GM19463 (cell line): ENCODE data around the gene BRD1.

ENCODE experiments used
- ATAC-seq: cut with Tn5 transposase; IDR thresholded peaks from one replicate; pipeline ENCODE4 v1.9.1; 2021; ENCODE audit warnings: mild to moderate bottlenecking, moderate library complexity; ENCODE audit not compliant: unreplicated experiment

BRD1 gene

DNA sequence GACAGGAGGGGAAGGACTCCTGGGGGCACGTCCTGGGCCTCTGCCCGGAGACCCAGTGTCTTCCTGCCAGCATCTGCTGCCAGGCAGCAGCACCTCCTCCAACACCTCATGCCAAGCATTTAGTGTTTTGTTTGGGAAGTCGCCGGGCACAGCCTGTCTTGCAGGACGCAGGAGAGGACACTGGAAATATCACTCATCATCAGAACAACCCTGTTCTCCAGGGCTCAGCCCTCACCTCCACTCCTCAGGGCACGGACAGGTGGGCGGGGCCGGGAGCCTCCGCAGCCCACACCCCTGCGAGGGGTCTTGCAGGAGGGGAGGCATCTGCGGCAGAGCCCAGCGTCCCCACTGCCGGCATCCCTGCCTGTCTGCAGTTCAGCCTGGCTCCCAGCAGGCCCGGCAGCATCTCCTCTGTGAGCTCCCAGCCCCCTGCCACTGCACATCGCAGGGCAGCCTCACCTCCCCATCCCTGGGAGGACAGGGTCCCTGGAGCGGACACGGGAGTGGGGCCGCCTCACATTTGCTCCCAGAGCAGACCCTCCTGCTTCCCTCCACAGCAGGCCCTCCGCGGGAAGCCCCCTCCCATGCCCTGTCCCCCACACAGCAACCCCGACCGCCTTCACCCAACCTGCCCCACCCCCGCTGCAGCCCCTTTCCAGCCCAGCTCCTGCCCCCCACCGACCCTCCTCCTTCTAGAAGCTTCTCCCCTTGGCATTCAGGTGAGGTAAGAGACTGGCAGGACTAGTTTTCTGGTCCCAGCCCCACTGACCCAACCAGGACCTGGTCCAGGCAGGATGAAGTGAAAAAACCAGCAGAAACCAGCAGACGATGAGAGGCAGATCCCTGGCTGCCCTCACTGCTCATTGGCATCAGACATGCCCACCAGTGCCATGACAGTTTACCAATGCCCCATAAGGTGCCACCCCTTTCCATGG, 72.7 kb downstream of the BRD1 start:
- no peak for ATAC-seq

DNA sequence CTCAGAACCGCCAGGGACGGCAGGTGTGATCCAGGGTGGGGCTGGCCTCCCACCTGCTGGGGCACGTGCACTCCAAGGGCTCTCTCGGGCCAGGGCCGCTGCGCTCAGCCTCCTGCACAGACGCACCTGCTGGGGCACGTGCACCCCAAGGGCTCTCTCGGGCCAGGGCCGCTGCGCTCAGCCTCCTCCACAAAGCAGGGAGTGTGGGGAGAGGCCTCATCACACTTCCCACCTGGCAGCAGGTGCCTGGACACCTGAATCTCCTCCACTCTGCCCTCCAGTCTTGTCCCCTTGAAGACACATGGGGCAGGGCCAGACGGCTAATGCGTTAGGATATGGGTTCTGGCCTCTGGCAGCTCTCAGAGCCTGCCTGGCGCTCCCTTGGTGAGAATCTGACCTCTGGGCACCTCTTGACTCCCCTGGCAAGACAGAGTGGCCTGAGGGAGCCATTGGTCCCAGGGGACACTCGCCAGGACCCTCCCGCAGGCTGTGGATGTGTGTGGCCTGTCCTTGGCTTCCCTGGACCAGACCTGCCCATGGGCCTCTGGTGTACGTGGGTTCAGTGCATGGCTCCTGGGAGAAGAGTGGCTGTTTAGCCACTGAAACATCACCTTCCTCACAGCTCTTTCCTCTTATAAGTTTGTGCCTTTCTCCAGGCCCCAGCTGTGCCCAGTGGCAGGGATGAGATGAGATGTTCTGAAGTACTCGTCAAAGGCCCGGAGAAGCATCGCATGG, 73.5 kb downstream of the BRD1 start:
- ATAC-seq, result no peak

DNA sequence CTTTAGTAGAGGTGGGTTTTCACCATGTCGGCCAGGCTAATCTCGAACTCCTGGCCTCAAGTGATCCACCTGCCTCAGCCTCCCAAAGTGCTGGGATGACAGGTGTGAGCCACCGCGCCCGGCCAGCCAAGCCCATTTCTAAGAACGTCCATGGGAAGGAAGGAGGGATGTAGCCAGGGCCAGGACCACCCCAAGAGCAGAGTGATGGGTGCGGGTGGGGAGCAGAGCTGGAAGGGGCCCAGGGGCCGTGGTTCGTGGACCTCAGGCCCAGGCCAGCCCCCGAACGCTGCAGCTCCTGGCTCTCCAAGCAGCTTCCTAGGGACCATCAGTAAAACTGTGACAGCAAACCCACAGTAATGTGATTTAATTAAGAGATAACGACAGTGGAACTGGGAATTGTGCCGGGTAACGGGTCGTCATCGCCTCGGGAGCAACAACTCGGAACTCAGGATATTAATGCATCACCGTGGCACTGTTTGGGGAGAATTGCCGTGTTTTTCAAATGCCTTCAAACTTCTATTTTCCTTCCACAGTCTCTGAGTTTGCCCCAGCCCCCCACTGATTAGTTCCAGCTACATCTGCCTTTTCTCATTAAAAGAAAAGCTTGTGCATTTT, 74.3 kb downstream of the BRD1 start:
- no peak for ATAC-seq

DNA sequence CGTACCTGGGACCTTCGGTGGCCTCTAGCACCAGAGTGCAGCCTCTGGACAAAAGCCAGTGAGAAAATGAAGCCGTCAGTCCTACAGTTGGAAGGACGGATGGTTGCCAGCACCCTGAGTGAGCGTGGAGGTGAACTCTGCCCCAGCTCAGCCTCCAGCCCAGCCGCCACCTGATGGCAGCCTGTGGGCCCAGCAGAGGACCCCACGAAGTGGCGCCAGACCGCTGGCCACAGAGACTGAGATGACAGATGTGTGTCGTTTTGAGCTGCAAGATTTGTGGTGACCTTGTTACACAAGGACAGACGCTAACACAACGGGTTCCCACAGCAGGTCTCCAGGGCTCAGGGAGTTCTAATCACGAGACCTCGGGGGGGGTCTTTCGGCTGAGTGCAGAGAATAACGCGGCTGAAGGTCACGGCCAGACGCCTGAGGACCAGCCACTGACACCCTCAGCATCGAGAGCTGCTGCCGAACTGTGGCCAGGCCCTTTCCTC, 75.0 kb downstream of the BRD1 start:
- no peak for ATAC-seq

DNA sequence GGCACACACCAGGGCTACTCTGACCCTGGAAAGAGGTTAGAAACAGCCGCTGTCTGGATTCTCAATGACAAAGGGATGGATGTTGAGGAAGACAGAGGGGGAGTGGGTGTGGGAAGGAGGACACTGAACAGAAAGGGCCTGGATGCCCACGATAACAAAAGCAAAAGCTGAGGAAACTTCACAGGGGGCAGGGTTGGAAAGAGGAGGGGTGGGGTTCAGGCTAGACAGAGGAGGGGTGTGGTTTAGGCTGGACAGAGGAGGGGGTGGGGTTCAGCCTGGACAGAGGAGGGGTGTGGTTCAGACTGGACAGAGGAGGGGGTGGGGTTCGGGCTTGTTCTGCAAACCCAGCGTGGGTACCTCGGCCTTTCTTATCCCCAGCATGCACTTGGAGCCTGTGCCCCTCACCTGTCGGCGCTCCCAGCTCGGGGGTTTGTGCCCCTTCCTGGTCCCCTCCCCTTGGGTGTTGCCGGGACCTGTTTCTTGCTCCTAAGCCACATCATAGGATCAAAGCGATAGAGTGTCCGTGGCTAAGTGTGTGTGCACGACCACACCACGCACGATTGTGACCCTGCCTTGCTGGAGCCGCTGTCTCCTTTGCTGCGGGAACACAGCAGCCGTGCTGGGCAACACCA, 75.6 kb downstream of the BRD1 start:
- no peak for ATAC-seq

DNA sequence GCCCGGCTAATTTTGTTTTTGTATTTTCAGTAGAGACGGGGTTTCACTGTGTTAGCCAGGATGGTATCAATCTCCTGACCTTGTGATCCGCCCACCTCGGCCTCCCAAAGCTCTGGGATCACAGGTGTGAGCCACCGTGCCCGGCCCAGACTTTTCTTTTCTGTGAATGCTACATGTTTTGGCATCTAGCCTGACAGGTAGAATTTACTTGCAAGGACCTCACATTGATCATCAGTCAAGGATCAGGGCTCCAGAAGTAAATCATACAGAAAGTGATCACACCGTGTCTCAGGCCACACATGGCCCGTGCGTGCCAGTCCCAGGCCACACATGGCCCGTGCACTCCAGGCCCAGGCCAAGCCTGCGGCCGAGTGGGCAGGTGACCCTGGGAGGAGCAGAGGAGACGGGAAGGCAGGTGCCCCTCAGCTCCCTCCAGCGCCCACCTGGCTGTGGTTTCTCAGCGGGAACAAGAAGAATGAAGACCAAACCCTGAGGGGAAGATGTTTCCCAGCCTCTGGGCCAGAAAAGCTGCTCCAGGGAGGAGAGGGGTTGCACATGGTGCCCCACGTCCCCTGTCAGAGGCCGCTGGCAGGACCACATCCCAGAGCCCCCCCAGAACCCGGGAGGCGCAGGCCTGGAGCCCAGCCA, 76.2 kb downstream of the BRD1 start:
- ATAC-seq, result no peak

DNA sequence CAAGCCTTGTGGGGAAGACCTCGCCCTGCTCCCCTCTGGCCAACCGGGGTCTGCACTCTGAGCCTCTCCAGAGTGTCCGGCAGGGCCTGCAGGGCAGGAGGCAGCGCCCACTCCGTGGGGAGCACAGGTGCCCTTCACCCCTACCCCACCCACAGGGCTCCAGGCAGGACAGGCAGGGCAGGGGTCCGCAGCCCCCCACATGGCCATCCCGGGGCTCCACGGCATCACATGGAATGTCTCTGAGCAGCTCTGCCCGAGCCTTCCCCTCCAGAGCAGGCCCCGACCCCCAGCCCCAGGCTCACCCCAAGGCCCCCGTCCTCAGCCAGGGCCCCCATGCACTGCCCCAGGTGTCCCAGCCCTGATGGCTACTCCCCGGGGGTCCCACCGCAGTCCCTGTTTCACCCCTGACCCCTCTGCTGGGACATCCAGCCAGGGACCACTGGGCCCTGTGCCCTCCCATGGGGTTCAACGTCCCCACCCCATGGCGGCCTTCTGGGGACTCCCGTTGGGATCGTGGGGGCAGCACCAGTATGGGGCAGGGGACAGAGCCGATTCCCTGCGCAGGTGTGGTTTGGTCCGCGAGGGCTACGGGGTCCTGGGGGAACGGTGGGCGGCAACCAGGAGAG, 77.7 kb downstream of the BRD1 start:
- ATAC-seq, result no peak

DNA sequence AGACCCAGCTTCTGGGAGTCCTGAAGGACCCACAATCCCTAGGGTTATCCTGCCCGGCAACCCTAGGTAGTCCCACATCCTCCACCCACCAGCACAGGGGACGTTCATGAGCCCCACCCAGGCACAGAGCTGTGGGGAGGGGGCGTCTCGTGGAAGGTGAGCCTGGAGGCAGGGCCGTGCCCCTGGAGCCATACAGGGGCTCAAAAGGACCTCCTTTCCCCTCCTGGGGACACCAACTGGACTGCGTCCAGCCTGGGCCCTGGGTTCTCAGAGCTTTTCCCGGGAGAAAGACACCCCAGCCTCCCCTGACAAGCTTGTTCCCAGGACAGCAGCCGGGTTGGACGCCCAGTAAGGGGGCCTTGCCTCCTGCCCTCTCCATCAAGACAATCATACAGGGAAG, 78.4 kb downstream of the BRD1 start:
- no peak for ATAC-seq

DNA sequence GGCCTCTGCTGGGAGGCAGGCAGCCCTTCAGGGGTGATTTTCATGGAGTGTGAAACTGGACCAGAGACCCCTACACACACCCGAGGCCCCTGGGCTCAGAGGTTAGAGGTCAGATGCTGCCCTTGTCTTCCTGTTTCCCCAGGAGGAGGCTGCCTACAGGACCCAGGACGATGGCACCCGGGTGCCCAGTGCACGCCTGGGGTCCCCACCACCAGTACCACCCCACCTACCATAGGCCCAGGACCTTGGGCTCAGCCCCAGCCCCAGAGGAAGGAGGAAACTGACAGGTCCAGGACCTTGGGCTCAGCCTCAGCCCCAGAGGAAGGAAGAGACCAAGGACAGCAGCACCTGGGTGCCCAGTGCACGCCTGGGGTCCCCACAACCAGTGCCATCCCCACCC, 79.2 kb downstream of the BRD1 start:
- no peak for ATAC-seq

DNA sequence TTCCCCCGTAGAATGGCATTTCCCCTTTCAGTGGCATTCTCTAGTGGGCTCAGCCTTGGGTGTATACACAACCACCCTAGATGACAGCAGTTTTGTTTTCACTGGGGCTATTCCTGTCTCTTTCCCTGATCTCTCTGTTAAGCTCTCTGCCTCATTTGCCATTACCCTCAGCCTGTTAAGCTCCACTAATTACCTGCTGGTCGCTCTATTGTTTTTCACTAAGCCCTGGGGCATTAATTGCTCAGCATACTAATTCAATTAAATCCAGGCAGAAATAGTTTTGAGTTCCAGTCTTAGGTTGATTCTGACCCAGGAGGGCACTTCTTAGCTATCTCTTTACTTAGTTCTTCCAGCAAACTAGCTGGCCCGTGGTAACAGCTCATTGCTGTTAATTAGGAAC, 80.0 kb downstream of the BRD1 start:
- no peak for ATAC-seq

DNA sequence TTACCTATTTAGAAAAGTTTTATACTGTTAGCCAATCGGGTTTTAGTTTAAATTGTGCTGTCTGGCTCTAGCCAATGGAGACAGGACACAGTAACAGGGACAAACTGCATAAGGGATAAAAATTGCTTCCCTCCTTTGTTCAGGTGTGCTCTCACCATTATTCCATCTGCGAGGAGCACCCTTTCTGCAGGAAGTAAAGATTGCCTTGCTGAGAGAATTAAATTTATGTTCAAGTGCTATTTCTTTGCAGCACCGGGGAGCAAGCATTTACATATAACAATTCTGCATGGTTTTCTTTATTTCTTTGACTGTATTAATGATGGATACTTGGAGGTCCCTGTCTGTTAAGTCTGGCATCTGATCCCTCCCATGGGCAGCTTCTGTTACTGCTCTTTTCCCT, 80.5 kb downstream of the BRD1 start:
- ATAC-seq, result no peak

DNA sequence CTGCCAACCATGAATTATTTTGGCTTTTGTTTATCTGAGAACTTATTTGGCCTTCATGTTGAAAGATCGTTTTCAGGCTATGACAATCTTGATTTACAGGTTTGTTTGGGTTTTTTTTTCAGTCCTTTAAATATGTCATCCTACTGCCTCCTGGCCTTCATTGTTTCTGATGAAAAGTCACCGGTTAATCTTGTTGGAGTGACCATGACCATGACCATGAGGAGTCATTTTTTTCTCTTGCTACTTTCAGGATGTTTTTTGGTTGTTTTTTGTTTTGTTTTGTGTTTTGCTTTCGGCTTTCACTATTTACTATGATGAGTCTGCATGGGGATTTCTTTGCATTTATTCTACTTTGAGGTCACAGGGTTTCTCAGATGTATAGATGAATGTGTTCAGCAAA, 81.6 kb downstream of the BRD1 start:
- no peak for ATAC-seq

DNA sequence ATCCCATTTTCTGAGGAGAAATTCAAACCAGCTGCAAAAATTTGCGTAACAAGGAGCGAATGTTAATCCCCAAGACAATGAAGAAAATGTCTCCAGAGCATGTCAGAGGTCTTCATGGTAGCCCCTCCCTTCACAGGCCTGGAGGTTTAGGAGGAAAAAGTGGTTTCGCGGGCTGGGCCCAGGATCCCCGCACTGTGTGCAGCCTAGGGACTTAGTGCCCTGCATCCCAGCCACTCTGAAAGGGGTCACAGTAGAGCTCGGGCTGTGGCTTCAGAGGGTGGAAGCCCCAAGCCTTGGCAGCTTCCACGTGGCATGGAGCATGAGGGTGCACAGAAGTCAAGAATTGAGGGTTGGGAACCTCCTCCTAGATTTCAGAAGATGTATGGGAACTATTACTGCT, 87.4 kb downstream of the BRD1 start:
- ATAC-seq, result no peak

DNA sequence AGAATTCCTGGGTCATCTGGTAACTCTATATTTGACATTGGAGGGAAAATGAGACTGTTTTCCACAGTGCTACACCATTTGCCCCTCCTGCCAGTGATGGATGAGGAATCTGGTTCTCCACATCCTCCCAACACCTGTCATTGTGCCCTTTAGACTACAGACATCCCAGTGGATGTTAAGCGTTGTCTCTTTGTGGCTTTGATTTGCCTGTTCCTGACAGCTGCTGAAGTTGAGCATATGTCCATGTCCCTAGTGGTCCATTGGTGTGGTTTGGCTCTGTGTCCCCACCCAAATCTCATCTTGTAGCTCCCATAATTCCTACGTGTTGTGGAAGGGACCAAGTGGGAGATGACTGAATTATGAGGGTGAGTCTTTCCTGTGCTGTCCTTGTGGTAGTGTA, 88.5 kb downstream of the BRD1 start:
- ATAC-seq, result no peak

DNA sequence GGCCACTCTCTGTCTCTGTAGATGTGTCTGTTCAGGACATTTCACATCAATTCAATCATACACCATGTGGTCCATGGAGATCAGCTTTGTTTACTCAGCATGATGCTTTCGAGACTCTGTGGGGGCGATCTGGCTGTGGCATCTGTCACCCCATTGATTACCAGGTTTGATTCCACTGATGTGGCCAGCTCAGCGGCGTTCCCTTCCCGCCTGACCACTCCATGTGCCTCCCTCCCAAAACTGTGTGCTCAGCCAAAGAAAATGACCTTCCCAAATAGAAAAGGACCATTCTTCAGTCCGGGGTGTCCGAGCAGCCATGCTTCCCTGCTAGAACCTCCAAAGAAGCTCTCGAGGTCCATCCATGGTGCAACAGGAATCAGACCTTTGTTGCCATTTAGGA, 89.1 kb downstream of the BRD1 start:
- no peak for ATAC-seq

DNA sequence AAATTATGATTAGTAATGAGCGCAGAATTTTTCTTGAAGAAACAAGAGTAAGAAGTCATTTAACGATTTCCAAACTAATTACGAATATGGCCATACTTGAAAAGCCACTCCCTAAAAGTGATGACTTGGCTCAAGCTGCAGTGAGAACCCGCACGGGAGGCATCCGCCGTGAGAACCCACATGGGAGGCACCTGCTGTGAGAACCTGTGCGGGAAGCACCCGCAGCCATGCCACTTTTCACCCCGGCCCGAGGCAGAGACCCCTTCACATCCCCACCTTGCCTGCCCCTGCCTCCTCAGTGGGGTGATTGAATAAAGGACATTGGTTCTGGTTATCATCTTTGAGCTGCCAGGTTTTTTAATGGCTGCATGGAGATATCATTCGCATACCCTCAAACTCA, 89.7 kb downstream of the BRD1 start:
- ATAC-seq, result no peak

DNA sequence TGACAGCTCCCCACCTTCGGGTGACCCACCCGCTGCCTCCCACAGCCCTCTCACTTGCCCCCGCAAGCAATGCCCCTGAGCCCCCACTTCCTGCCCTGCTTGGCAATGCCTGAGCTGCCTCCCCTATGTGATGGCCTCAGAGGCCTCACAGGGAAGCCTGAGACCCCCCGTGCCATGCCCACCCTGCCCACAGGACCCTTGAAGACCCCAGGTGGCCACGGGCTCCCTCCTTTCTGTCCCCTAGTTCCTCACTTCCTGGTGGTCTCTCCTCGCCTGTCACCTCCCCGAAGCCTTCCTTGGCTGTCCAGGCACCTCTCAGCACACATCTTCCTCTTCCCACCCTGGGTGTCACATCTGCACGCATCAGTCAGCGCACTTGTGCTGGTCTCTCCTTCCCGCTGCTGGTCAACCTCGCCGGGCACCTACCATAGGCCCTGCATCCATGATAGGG, 90.5 kb downstream of the BRD1 start:
- no peak for ATAC-seq

DNA sequence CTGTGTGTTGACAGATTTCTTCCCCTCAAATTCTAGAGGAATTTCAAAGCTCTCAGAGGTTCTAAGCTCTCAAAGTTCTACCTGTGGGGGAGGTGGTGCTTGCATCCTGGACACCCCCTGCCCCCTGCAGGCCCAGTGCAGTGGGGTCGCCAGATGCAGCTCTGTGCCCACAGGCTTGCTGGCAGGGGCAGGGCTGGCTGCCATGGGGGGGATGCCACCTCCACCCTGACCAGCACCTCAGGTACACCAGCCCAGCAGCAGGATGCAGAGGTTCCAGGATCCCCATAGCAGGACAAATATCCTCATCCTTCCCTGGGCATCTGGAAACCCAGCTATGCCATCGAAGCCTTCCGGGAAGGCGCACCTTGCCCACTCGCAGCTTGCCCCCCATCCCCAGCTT, 91.1 kb downstream of the BRD1 start:
- no peak for ATAC-seq

DNA sequence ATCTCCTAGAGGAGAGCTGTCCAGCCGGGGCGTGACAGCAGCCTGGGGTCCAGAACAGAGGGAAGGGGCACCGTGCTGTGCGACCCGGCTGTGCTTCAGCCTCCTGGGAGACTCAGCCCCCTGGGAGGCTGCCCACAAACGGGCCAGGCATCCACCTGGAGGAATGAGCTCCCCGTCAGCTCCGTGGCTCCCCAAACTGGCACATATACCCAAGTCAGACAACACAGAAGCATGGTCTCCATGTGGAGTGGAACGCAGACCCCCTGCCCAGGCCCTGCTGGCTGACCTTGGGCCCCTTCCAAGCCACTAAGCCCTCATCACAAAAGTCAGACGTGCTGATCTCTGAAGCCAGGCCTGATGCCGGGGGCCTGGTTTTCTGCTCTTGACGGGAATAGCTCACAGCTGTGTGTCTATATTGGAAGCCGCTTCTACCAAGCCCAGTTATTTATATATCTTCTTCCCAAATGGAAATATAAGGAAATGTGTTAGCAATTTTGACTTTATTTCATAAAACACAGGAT, 91.7 kb downstream of the BRD1 start:
- ATAC-seq, result no peak

DNA sequence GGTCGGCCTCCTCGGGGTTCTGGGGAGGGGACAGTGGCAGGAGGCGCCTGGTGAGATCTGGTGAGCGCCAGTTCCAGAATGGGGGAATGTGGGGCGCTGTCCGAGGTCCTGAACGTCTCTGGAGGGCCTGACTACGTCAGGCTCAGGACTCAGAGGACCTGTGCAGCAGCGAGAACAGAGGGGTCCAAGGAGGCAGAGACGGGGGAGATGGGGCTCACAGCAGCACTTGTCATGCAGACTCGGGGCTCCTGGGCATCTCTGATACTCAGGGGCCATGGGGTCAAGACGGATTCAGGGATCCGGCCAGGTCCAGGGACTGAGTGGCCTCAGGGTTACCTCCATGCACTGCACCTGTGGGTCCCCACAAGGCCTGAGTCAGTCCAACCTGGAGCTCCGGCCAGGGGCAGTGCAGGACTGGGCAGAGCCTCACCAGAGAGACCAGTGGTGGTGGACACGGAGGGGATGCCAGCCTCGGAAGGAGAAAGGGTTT, 92.2 kb downstream of the BRD1 start:
- no peak for ATAC-seq
